Measurements from ENCODE around the gene CEACAM20.

GRCh38 chr19:44570603-44570983, 41.1 kb upstream of the CEACAM20 start:
- TF ChIP-seq EZH2phosphoT487 (IDR thresholded peaks at IDR 0.05; ENCODE audit: insufficient read depth, low read depth) (no peak), EZH2 (IDR thresholded peaks at IDR 0.05; ENCODE audit: insufficient read depth, poor library complexity, severe bottlenecking) (no peak)

All from GM23248 (cell line).